Mesenteric fat pad (tissue), 1 donor: ENCODE results near the gene ST6GALNAC2. TPM values are rescaled to one million over a fixed set of nuclear protein-coding genes. Genes with fewer than 3 reads are reported as not detected.

Experiments used
- DNase-seq: peaks from one replicate; pipeline ENCODE4 v3.0.0-alpha.2; 2020; ENCODE audit warnings: low spot score
- total RNA-seq: library from RNA; stranded (reverse); fragmentation: NEBNext Ultra II Directional; extraction: Animal tissue kit (Norgen Biotek cat#: 25700); gene quantifications from one replicate; pipeline ENCODE4 v1.2.1, GENCODE V29; 2021
- donor health status: DM: yes; HTN: yes; CAD: no.

Gene ST6GALNAC2
- total RNA-seq, 1 donor from 2014 or later: 5.5 TPM

DNA sequence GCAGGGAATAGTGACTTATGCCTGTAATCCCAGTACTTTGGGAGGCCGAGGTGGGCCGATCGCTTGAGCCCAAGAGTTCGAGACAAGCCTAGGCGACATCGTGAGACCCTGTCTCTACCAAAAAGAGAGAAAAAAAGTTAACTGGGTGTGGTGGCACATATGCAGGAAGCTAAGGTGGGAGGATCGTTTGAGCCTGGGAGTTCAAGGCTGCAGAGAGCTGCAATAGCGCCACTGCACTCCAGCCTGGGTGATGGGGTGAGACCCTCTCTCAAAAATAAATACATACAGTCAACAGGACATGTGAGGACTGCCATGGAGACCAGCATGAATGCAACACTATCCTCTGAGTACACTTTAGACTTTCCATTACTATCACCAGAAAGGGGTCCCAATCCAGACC lies 15.4 kb upstream of the ST6GALNAC2 start:
- no peak for DNase-seq

DNA sequence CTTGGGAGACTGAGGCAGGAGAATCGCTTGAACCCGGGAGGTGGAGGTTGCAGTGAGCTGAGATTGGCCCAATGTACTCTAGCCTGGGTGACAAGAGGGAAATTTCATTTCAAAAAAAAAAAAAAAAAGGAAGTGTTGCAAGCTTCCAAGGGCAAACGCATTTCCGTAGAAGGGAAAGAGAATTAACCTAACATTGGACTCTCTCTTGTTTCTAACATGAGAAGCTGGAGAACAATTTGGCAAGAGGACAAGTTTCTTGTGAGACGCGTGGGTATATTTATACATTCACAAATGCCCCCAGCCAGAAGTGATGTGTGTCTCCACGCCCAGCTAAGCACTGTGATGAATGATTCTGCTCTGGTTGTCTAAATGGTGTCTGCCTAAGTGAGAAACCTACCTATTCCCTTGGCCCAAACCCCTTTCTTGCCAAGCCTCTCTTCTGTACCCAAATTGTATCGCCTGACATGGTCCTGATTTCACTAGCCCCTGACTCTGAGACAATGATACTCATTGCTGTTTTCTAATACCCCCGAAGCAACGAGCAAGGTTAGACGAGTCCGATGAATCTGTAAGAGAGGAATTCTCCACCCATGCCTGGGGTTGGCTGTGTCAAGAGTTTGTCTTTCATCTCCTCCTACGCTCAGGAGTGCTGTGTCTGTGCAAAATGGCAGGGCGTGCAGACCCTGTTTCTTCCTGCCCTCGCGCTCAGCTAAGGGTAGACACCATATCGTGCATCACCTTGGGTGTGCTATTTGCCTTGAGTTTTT lies 14.2 kb upstream of the ST6GALNAC2 start:
- DNase-seq: no peak

DNA sequence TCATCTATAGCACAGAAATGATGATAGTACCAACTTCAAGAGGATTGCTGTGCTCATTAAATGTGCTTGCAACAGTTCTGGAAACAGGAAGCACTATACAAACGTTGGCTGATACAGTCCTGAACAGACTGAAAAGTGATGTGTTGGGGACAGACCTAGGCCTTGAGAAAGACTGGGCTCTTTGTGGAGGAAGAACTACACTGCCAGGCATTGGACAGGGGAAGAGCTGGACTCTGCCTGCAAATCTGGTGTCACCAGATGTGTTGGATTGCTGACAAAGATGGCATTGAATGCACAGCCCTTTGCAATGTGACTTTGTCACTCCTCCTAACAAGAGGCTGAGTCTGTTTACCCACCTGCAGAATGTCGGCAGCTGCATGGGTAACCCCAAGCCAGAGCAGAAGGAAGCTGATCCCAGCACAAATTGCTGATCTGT lies 12.4 kb upstream of the ST6GALNAC2 start:
- DNase-seq: no peak

DNA sequence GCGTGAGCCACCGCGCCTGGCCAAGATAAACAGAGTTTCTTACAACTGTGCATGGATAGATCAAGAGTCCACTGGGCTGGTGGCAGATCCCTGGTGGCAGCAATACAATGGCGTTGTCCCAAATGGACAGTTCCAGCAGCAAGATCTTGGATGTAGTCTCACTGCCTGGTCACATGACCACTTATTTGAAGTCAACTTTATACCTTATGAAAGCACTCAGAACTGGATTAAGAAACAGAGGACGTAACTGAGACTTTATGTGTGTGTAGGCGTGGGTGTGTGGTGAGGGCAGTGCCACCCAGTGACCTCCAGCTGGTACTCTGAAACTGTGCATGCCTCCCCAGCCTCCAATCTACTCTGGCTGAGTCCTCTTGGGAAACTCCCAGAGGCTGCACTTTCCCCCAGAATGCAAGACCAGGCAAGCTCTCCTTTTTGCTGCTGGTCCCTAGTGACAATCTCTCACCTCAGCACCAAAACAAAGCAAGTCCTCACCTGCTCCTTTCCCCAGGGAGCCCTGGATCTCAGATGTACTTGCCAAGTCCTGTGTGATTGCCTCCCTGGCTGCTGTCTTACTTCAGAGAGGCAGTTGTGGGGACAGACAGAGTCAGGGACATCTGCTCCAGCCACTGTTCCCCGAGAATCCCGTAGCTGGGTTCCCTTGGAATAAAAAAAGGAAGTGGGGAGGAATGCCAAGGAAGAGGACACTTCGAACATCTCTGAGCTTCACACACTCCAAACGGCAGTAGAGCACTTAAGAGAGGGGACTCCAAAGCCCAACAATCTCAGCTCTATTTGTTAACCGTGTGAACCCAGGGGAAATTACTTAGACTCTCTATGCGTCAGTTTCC lies 11.7 kb upstream of the ST6GALNAC2 start:
- DNase-seq: no peak

DNA sequence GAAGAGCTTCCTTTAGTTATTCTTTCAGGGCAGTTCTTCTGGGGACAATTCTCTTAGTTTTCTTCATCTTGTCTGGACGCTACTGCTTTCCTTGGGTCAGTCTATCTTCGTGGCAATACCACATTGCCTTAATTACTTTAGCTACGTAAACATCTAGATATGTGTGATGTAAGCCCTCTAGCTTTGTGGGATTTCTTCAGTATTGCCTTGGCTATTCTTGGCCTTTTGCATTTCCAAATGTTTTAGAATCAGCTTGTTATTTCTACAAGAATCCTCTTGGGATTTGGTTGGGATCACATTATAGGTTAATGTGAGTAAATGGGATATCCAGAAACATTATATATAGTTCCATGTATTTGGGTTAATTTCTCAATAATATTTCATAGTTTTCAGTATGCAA lies 9.0 kb upstream of the ST6GALNAC2 start:
- no peak for DNase-seq

DNA sequence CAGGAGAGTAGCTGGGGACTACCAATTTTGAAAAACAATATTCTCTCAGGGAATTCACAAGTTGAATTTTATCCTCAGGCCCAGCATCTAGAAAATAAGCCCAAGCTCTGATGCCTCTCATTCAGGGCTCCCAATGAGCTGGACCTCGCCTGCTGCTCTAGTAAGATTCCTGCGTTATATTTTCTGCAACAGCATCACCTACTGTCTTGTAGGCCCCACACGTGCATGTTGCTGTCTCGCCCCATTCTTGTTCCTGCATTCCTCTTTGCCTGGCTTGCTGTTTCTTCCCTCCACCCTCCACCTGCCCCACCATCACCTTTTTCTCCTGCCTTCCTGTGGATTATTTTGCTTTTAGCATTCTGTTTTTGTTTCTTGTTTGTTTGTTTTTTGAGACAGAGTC lies 8.3 kb upstream of the ST6GALNAC2 start:
- DNase-seq: no peak

DNA sequence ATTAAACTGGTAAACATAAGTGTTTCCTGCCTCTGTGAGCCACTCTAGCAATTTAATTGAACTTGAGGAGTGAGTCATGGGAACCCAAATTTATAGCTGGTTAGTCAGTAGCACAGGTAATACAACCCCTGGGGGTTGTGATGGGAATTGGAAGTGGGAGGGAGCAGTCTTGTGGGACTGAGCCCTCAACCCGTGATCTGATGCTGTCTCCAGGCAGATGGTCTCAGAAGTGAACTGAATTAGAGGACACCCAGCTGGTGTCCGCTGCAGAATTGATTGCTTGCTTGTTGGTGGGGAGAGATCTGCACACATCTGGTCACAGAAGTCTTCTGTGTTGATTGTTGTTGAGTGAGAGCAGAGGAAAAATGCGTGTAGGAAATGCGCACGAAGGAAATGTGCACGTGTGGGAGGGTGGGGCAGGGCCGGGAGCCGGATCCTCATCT lies 7.7 kb upstream of the ST6GALNAC2 start:
- no peak for DNase-seq

DNA sequence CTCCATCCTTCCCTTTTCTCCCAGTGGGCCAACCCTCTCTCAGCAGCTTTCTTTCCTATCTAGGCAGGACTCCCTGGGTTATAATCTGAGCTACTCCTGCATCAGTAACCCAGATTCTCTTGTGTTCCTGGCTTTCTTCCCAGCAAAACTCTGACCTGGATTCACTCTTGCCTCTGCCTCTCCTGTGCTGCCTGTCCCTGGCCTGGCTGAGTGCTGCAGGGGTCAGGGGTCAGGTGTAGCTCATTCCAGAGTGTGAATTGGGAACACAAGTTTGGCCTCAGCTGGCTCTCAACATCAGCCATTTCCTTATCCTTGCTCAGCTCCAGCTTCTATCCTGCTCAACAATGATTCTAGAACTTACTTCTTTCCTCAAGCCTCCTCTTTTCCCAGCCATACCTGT lies 2.5 kb upstream of the ST6GALNAC2 start:
- DNase-seq: no peak

DNA sequence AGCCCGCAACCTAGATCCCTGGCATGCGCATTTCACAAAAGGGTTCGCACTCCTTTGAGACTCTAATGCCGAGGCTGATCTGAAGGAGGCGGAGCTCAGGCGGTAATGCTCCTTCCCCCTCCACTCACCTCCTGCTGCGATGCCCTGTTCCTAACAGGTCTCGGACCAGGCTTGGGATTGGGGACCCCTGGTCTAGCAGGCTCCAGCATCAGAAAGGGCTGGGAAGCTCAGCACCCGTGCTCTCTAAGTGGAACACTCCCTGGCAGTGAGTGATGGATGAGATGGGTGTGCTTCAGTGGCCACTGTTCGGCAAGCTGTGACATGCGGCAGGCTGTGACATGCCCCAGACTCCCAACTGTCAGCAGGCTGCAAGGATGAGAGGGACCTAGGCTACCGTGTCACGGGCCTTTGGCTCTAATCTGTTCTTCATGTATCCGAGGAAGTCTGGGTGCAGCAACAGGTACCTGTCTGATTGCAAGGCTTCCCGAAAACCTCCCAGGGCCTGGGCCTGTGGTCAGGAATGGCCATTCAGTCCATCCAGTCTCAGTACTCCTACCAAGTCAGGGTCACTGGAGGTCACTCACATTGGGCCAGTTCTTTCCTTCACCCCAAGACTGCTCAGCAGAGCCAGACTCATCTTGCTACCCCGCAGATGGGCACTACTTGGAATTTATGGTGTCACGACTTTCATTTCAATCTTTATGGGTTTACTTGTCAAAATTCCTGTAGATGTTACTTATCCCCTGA lies 1.3 kb upstream of the ST6GALNAC2 start:
- DNase-seq: no peak

DNA sequence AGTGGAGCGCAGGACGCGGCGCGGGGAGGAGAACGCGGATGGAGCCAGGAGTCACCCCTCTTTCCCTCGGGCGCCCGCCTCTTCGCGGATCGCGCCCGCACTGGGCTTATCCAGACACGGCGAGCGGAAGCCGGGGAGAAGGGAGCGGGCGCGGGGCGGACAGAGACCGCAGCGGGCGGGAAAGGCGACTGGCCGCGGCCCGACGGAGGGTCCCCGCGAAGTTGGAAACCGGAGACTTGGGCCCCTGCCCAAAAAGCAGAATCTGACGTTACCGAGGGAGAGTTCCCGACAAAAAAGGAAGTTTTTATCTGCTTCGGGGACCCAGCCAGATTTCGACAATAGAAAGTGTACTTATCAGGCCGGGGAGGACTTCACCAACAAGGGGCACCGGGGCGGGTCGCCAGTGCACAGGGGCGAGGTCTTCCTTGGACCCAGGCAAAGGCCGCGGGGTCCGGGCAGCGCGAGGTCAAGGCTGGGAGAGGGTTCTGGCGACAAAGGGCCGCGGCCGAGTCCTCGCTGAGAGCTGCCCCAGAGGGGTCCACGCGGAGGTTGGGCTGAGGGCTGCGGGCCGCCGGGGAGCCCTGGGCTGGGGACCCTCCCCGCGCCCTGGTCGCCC lies 519 bp downstream of the ST6GALNAC2 start:
- DNase-seq: no peak

DNA sequence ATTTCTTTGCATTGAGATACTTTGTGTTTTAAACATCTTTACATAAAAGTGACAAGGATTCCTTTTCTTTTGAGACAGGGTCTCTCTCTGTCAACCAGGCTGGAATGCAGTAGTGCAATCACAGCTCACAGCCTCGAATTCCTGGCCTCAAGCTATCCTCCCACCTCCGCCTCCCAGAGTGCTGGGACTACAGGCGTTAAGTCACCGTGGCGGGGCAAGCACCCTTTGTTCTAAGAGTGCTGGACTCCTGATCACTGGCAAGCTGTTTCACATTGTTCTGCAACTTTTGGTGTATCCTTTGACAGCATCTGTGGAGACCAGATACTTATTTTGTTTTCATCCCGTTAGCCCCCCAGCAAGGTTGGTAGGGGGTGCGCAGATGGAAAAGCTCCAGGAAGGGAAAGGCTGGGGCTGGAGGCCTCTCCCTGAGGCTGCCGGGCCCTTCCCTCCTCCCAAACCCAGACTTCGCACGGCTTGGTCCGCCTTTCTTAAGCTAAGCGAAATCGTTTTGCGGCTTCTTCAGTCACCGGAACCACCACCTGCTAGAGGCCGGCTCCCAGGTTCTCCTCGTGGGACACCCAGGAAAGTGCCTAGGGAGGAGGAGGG lies 1.1 kb downstream of the ST6GALNAC2 start:
- DNase-seq: no peak

DNA sequence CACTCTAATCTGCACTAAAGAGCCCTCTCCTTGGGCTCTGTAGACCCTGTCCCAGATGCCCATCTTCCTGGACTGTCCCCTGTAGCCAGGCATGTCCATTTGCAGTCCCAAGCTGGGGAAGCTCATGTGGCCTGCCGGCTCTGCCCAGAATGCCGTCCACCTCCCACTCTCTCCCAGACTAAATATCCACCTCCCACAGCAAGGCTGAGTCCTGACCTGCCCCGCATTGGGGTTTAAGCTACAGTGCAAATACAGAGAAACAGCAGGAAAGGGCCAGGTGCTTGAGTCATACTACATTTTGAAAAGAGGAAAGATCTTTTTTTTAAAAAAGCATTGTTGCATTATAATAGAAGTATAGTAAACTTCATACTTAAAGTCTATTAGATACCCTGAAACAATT lies 3.0 kb downstream of the ST6GALNAC2 start:
- DNase-seq: no peak

DNA sequence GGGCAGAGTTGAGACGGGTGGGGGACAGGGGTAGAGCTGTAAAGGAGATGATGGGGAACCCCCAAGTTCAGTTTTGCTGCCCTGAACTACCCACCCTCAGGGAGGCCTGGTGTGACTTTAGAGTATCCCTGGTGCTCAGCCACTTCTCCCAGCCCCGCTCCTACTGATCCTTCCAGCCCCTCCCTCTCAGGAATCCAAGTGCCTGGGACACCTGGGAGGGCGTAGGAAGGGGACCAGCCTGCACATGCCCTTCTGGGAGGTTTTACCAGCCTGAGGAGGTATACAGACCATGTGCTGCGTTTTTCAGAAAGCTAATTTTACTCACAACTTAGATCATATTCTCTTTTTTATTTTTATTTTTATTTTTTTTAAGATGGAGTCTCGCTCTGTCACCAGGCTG lies 4.1 kb downstream of the ST6GALNAC2 start:
- no peak for DNase-seq

DNA sequence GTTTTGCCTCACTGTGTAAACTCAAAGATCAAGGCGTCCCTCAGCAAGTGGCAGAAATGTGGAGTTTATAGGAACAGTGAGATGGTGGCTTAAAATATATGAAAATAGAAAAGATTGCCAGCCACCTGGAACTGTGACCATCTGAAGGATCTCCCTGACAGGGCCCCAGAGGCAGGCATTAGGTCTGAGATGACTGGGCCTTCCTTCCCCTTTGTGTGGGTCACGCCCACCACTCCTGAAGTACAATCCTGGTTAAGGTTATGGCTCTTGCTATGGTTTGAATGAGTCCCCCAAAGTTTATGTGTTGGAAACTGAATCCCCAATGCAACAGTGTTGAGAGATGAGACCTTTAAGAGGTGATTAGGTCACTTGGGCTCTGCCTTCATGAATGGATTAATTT lies 6.4 kb downstream of the ST6GALNAC2 start:
- DNase-seq: no peak

DNA sequence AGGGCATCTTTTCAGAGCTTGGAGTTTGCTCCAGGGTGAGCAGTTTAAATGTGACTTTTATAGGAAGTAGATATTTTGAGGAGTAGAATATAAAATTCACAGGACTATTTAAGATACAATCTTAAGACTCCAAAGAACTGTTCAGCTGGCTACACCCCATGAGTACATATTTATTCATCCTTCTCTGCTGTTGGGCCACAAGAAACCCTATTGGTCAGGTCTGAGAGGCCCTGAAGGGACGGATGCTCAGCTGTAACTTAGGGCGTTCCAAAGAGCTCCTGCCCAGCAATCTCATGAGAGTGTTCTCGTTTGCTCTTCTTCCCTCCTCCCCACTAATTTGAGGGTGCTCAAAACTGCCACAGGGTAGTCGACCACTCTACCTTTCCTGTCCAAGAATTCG lies 7.3 kb downstream of the ST6GALNAC2 start:
- no peak for DNase-seq

DNA sequence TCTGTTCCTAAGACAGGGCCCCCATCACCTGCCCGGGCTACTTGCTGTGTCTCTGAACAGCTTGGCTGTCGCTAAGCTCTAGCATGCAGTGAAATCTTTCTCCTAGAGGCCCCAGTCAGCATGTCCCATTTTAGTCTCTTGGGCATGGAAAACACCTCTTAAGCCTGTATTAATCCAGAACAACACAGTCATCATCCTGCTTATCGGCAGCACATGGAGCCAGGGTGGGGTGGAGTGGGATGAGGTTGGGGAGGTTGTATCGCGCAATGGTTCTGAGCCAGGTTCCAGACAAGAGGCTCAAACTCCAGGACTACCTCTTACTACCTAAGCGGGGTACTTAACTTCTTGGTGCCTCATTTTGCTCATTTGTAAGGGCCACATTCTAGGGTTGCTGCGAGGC lies 7.8 kb downstream of the ST6GALNAC2 start:
- DNase-seq: no peak

DNA sequence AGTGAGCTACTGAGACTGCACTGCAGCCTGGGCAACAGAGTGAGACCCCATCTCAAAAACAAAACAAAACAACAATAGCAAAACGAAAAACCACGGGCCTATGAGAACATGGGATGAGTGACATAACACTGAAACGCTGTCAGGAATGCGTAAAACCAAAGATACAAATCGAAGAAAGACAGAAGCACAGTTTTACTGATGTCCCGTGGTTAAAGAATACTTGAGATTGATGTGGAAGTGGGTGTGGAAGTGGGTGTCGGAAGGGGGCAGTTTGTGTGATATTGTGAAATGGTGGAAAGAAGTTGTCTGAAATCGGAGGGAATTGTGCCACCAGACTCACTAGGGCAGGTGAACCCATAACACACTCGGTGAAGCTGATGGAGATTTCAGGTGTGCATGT lies 9.5 kb downstream of the ST6GALNAC2 start:
- no peak for DNase-seq

DNA sequence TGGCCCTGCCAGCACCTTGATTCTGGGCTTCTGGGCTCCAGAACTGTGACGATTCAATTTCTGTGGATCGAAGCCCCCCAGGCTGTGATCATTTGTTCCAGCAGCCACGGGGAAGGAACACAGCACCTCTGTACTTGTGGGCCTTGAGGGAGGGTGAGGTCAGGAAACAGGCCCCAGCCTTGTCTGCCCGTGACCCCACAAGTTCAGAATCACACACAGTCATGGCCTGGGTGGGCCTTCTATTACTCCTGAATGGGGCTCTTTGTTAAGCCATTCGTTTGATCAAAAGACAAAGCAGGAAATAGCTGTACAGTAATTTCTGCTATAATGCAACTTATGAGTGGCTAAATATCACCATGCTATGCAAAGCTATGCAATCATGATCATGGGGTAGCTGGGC lies 10.1 kb downstream of the ST6GALNAC2 start:
- no peak for DNase-seq

DNA sequence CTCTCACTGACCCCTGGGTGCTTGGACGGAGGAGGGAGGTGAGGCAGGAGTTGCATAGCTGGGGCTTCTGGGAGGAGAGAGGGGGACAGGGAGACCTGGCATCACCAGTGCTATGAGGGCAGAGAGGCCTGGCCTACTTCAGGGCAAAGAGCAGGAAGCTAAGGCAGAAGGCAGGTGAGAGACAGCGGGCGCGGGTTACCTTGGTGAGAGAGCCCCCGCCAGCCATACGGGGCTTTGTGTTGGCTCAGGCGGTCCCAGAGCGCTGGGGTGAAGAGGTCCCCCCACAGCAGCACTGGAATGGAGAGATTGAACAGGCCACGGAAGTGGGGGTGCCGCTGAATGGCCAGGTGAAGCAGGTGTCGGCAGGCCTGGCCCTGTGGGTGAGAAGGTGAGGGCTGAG lies 11.5 kb downstream of the ST6GALNAC2 start:
- no peak for DNase-seq

DNA sequence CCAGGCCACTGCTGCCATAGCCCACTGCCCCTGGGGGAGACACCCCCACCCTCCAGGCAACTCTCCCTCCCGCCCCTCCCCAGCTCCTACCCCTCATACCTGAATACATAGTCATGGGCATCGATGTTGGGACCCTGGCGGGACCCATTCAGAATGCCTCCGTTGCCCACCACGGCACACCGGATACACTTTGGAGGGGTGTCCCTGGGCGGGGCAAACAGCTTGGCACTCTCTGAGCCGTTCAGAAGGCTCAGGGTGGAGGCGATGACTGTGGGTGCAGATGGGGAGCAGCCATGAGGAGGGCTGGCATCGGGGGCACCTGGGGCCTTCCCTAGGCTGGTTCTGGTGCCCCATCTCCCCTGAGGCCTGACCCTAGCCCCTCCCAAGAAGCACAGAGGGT lies 12.6 kb downstream of the ST6GALNAC2 start:
- no peak for DNase-seq
